Caco-2 (cell line): Measurements from ENCODE around the gene KDM4B. TPM values are rescaled to one million over a fixed set of nuclear protein-coding genes. Genes with fewer than 3 reads are reported as not detected.

Experiments
- BruUV-seq: library from RNA; stranded (reverse); fragments of 400-500 nt; replicated peaks from 2 replicates; lab custom pipeline; 2021; lab: Mats Ljungman, UMichigan
- CTCF ChIA-PET: fragments of 300-600 bp; sonication (Branson Sonifier 250); formaldehyde crosslinking; loops from one replicate; lab custom pipeline; 2022; ENCODE audit warnings: antibody characterized with exemption; lab: Charles Lee
- POLR2A ChIA-PET: fragments of 300-600 bp; sonication (Branson Sonifier 250); formaldehyde crosslinking; loops from one replicate; lab custom pipeline; 2022; ENCODE audit warnings: antibody characterized with exemption; lab: Charles Lee
- DNase-seq, 2 experiments: peaks; one replicate each; pipeline versions ENCODE4 v3.0.0 to v3.0.0-alpha.2; 2020 to 2022
- H3K27me3 ChIP-seq: replicated peaks from 2 replicates; pipeline ENCODE4 v1.6.0; 2011; ENCODE audit warnings: low read length; ENCODE audit not compliant: control insufficient read depth, insufficient read depth
- H3K36me3 ChIP-seq: 2 replicates; pipeline ENCODE4 v1.5.1; 2011; ENCODE audit warnings: low read length; ENCODE audit not compliant: control insufficient read depth, insufficient read depth
- H3K4me1 ChIP-seq: fragments of 250-450 bp; sonication (Bioruptor Pico); 2 replicates; pipeline ENCODE4 v1.5.1; 2020; ENCODE audit warnings: mild to moderate bottlenecking
- H3K4me3 ChIP-seq: 2 replicates; pipeline ENCODE4 v1.5.1; 2011; ENCODE audit warnings: low read depth, mild to moderate bottlenecking, control low read depth, low read length
- H3K9me3 ChIP-seq: fragments of 250-450 bp; sonication (Bioruptor Pico); 2 replicates; pipeline ENCODE4 v1.5.1; 2020; ENCODE audit warnings: mild to moderate bottlenecking, moderate library complexity
- H3K27ac Mint-ChIP-seq: one replicate; pipeline ENCODE4 v1.8.0; 2022; ENCODE audit warnings: mixed read lengths; ENCODE audit not compliant: unreplicated experiment
- H3K27me3 Mint-ChIP-seq: one replicate; pipeline ENCODE4 v1.8.0; 2022; ENCODE audit warnings: mixed read lengths; ENCODE audit not compliant: insufficient read depth, unreplicated experiment
- H3K36me3 Mint-ChIP-seq: one replicate; pipeline ENCODE4 v1.8.0; 2022; ENCODE audit warnings: mild to moderate bottlenecking, mixed read lengths; ENCODE audit not compliant: insufficient read depth, unreplicated experiment
- H3K4me1 Mint-ChIP-seq: one replicate; pipeline ENCODE4 v1.8.0; 2022; ENCODE audit warnings: low read depth, mixed read lengths; ENCODE audit not compliant: unreplicated experiment
- H3K4me3 Mint-ChIP-seq: one replicate; pipeline ENCODE4 v1.8.0; 2022; ENCODE audit warnings: mild to moderate bottlenecking, moderate library complexity, mixed read lengths; ENCODE audit not compliant: unreplicated experiment
- H3K9me3 Mint-ChIP-seq: one replicate; pipeline ENCODE4 v1.8.0; 2022; ENCODE audit warnings: mixed read lengths; ENCODE audit not compliant: unreplicated experiment
- intact Hi-C: fragments of 100-400 bp; cut with micrococcal nuclease; formaldehyde crosslinking; loops from one replicate; pipeline ENCODE4 v1.10.0; 2022; ENCODE audit not compliant: unreplicated experiment
- total RNA-seq: library from RNA; stranded (reverse); gene quantifications from 2 replicates; pipeline ENCODE4 v1.2.3, GENCODE V29; 2022
- TF ChIP-seq, protein P1 (sequence below), 2 experiments: fragments of 200-600 bp in 1 of 2; IDR thresholded peaks; 1 replicate in 1 of 2; 2 replicates in 1 of 2; pipeline versions ENCODE4 v1.5.1 to v1.8.0; 2011 to 2022; ENCODE audit warnings: antibody characterized with exemption in 1 of 2, control low read depth in 1 of 2, inconsistent platforms in 1 of 2, low read depth in 1 of 2, low read length in 1 of 2, mild to moderate bottlenecking in 1 of 2, moderate library complexity in 1 of 2; ENCODE audit not compliant: insufficient read depth in 1 of 2, severe bottlenecking in 1 of 2, unreplicated experiment in 1 of 2

Gene KDM4B
- total RNA-seq, 1 experiment from 2014 or later: 27.4 TPM

DNA sequence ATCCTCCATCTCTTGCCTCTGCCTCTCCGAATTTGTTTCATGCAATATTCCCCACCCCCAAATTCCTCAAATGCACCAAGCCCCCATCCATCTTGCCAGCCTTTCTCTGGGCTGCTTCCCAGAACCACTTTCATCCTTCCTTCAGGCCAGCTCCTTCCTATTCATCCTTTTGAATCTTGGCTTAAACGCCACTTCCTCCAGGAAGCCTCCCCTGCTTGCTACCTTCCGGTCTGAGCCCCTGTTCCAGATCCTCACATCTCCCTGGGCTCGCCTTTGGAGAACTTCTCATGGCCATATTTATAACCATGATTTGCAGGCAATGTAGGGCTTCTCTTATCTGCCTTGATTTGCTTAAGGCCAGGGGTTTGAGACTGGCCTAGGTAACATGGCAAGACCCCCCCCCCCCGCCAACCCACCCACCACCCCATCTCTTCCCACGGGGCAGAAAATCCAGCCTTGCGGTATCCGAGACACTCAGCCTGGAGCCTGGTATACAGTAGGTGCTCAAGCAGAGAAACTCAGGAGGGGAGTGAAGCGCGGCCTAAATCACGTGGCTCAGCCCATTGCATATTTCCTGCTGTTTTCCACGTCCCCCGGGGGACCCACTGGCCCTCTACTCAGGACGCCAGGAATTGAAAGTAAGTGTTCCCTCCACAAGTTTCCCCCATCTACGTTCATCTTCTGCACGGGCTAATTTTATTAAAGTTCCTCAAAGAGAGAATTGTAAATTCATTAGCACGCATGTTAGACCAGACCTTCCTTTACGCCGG, 219.8 kb downstream of the KDM4B start:
- ChIA-PET POLR2A (no interaction called here), CTCF (no interaction called here)
- no peaks in the 10 kb centered on the region for H3K36me3 Mint-ChIP-seq
- no peak overlapping the region for H3K4me3 Mint-ChIP-seq
- Histone ChIP-seq H3K4me3 (no peak overlapping the region), H3K9me3 (no peaks in the 10 kb centered on the region), H3K36me3 (no peaks in the 10 kb centered on the region), H3K27me3 (no peaks in the 10 kb centered on the region), H3K4me1 (no peaks in the 10 kb centered on the region)
- peaks cover 4% of the 10 kb centered on the region for H3K27me3 Mint-ChIP-seq
- no peak overlapping the region for H3K27ac Mint-ChIP-seq
- no TSS peak for BruUV-seq
- intact Hi-C loops: no loop called here
- TF ChIP-seq, protein P1, sequence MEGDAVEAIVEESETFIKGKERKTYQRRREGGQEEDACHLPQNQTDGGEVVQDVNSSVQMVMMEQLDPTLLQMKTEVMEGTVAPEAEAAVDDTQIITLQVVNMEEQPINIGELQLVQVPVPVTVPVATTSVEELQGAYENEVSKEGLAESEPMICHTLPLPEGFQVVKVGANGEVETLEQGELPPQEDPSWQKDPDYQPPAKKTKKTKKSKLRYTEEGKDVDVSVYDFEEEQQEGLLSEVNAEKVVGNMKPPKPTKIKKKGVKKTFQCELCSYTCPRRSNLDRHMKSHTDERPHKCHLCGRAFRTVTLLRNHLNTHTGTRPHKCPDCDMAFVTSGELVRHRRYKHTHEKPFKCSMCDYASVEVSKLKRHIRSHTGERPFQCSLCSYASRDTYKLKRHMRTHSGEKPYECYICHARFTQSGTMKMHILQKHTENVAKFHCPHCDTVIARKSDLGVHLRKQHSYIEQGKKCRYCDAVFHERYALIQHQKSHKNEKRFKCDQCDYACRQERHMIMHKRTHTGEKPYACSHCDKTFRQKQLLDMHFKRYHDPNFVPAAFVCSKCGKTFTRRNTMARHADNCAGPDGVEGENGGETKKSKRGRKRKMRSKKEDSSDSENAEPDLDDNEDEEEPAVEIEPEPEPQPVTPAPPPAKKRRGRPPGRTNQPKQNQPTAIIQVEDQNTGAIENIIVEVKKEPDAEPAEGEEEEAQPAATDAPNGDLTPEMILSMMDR (IDR thresholded peaks at IDR 0.05; ENCODE audit: insufficient read depth in 1 of 2, low read depth in 1 of 2, low read length in 1 of 2, severe bottlenecking in 1 of 2, unreplicated experiment in 1 of 2): no peak
- no peaks in the 10 kb centered on the region for H3K4me1 Mint-ChIP-seq
- no peaks in the 10 kb centered on the region for H3K9me3 Mint-ChIP-seq
- DNase-seq: no peak

GRCh38 chr19:5189318-5189607, 220.3 kb downstream of the KDM4B start:
- Mint-ChIP-seq H3K4me3 (no peak overlapping the region), H3K36me3 (no peaks in the 10 kb centered on the region), H3K27ac (no peak overlapping the region), H3K27me3 (peaks cover 4% of the 10 kb centered on the region), H3K4me1 (no peaks in the 10 kb centered on the region), H3K9me3 (no peaks in the 10 kb centered on the region)
- TF ChIP-seq, protein P1 (IDR thresholded peaks at IDR 0.05; ENCODE audit: insufficient read depth in 1 of 2, low read depth in 1 of 2, low read length in 1 of 2, severe bottlenecking in 1 of 2, unreplicated experiment in 1 of 2): no peak
- intact Hi-C loops: no loop called here
- DNase-seq: no peak
- Histone ChIP-seq H3K36me3 (no peaks in the 10 kb centered on the region), H3K4me1 (no peaks in the 10 kb centered on the region), H3K4me3 (no peak overlapping the region), H3K27me3 (no peaks in the 10 kb centered on the region), H3K9me3 (no peaks in the 10 kb centered on the region)
- BruUV-seq: no TSS peak
- ChIA-PET POLR2A (no interaction called here), CTCF (no interaction called here)

- Histone ChIP-seq H3K9me3 (no peaks in the 10 kb centered on the region), H3K27me3 (no peaks in the 10 kb centered on the region), H3K36me3 (no peaks in the 10 kb centered on the region), H3K4me1 (no peaks in the 10 kb centered on the region), H3K4me3 (no peak overlapping the region)
- no peak overlapping the region for H3K27ac Mint-ChIP-seq
- no TSS peak for BruUV-seq
- no peaks in the 10 kb centered on the region for H3K9me3 Mint-ChIP-seq
- POLR2A ChIA-PET: no interaction called here
- H3K4me1 Mint-ChIP-seq: no peaks in the 10 kb centered on the region
- H3K27me3 Mint-ChIP-seq: peaks cover 4% of the 10 kb centered on the region
- TF ChIP-seq, protein P1 (IDR thresholded peaks at IDR 0.05; ENCODE audit: insufficient read depth in 1 of 2, low read depth in 1 of 2, low read length in 1 of 2, severe bottlenecking in 1 of 2, unreplicated experiment in 1 of 2): no peak
- no peak overlapping the region for H3K4me3 Mint-ChIP-seq
- CTCF ChIA-PET: no interaction called here
- no peak for DNase-seq
- no peaks in the 10 kb centered on the region for H3K36me3 Mint-ChIP-seq
- intact Hi-C loops: no loop called here
These were observed 222.2 kb downstream of the KDM4B start for GRCh38 chr19:5191091-5191490.
